SK-MEL-5 (cell line): ENCODE results near the gene TSTD1. TPM values are rescaled to one million over a fixed set of nuclear protein-coding genes. Genes with fewer than 3 reads are reported as not detected.
"Not testable (repeated sequence)": the region's sequence is repeated elsewhere in the genome, so short reads cannot be mapped to it uniquely, and the experiment has no call there.

ENCODE experiments used
- DNase-seq: peaks from one replicate; pipeline ENCODE4 v3.0.0-alpha.2; 2016; ENCODE audit warnings: low read depth, low spot score
- in situ Hi-C: cut with HindIII; loops from 2 replicates; pipeline ENCODE4 v1.10.0; 2016; ENCODE audit warnings: low sequenced_read_pairs, high pct_unique_total_duplicates, low pct_unique_long_range_greater_than_20kb
- total RNA-seq: library from RNA; depleted of rRNA; stranded (reverse); fragments of >200 nt; shearing (Covaris generic); gene quantifications from 2 replicates; pipeline ENCODE4 v1.2.3, GENCODE V29; 2014

TSTD1 gene
- total RNA-seq, 1 experiment from 2014 or later, result 0.98 TPM

- in situ Hi-C loops, result no loop called here
- peak; percentile 95 for DNase-seq
Measured at GRCh38 chr1:161045736-161046604, 7.2 kb upstream of the TSTD1 start, which contains the start of gene USF1. Gene USF1 (minus strand): TSS chr1:161045977. CDS start chr1:161043275, 2,702 bp downstream.

- in situ Hi-C loops, result no loop called here
Measured at GRCh38 chr1:161044908-161045735, 6.4 kb upstream of the TSTD1 start.

DNA sequence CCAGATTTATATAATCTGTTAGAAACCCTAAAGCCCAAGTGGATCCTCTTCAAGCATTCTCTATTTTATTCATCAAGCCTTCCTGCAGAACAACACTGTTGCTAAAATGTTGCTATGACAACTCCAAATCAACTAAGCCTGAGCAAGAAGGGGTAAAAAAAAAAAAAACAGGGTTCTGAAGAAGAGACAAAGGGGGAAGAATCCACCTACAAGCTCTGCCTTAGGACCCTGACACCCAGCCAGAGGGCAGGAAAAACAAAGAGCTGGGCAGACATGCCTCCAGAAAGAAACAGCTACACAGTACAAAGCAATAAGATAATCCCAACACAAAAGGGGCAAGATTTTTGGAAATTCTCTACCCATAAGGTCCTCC, 5.8 kb upstream of the TSTD1 start:
- in situ Hi-C loops, result no loop called here
- no peak for DNase-seq

More at GRCh38 chr1:161044908-161045735, 6.4 kb upstream of the TSTD1 start:
- DNase-seq, result peak; percentile 70

DNA sequence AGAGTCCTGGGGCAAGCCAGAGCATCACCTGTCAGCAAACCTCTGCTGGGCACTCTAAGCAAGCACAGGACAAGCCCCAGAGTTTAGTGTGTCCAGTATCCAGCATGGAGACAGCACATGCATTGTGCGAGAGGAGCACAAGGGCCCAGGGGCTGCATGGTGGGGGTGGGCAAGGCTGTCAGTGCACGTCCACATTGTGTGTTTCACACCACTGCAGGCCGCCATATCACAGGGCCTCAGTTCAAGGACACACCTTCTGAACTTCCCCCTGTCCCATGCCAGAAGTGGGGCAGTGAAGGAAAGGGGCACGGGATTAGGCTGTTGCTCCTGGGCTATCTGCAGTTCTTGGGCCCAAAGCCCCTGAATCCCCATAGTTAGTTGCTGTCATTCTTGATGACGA, 782 bp upstream of the TSTD1 start:
- in situ Hi-C loops, result no loop called here
- DNase-seq, result no peak

- DNase-seq, result no peak
- in situ Hi-C loops, result no loop called here
Measured at GRCh38 chr1:161039154-161039545, 386 bp upstream of the TSTD1 start.

- in situ Hi-C loops, result no loop called here
- DNase-seq, result no peak
Measured at GRCh38 chr1:161037661-161038522, 872 bp downstream of the TSTD1 start.

DNA sequence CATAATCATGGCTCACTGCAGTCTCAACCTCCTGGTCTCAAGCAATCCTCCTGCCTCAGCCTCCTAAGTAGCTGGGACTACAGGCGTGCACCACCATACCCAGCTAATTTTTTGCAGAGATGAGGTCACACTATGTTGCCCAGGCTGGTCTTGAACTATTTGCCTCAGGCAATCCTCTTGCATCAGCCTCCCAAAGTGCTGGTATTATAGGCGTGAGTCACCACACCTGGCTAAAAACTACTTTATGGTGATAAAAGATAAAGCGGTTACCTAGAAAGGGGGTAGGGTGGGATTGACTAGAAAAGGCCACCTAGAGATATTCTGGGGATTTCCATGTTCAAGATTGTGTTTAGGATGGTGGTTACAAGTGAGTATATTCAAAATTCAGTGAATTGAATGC, 5.0 kb downstream of the TSTD1 start:
- DNase-seq, result no peak
- in situ Hi-C loops, result no loop called here

- in situ Hi-C loops, result no loop called here
- DNase-seq, result no peak
Measured at GRCh38 chr1:161032409-161032808, 6.4 kb downstream of the TSTD1 start.

GRCh38 chr1:161031874-161032273, 6.9 kb downstream of the TSTD1 start:
- DNase-seq, result no peak
- in situ Hi-C loops, result no loop called here

GRCh38 chr1:161029466-161029865, 9.3 kb downstream of the TSTD1 start:
- in situ Hi-C loops, DNase-seq: not testable (repeated sequence)

DNA sequence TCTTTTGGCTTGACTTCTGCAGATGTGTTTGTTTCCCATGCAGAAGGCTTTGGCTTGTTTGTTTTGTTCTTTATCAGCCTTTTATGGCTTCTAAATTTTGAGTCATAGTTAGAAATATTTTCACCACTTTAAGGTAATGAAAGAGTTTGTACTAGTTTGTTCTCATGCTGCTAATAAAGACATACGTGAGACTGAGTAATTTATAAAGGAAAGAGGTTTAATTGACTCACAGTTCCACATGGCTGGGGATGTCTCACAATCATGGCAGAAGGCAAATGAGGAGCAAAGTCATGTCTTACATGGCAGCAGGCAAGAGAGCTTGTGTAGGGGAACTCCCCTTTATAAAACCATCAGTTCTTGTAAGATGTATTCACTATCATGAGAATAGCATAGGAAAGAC, 11.8 kb downstream of the TSTD1 start:
- in situ Hi-C loops, DNase-seq: not testable (repeated sequence)

DNA sequence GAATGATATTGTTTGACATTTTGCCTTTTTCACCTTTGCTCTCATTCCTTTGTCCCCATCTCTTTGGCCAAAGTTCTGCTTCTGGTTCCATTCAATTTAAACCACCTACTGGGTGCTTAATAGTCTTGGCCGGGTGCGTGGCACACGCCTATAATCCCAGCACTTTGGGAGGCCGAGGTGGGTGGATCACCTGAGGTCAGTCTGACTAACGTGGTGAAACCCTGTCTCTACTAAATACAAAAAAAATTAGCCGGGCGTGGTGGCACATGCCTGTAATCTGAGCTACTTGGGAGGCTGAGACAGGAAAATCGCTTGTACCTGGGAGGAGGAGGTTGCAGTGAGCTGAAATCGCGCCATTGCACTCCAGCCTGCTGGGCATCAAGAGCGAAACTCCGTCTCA, 16.3 kb downstream of the TSTD1 start:
- DNase-seq, in situ Hi-C loops: not testable (repeated sequence)

DNA sequence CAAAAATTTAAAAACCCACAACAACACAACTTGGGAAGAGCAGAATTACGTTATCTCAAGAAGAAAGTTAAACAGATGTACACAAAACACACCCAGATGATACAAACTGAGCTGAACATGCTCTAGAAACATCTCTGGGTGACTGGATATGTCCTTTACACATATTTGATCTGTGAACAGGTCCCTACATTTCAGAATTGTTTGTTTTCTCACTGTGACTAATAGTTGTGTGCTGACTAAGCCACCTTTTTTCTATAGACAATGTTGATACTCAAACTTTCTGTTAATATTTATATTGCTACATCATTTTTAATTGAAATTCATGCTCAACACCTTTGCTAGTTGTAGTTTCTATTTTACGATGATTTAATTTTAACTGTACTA, 16.8 kb downstream of the TSTD1 start:
- in situ Hi-C loops, result no loop called here
- no peak for DNase-seq

GRCh38 chr1:161021165-161021969, 17.4 kb downstream of the TSTD1 start:
- DNase-seq, result peak; percentile 58
- in situ Hi-C loops, result no loop called here

DNA sequence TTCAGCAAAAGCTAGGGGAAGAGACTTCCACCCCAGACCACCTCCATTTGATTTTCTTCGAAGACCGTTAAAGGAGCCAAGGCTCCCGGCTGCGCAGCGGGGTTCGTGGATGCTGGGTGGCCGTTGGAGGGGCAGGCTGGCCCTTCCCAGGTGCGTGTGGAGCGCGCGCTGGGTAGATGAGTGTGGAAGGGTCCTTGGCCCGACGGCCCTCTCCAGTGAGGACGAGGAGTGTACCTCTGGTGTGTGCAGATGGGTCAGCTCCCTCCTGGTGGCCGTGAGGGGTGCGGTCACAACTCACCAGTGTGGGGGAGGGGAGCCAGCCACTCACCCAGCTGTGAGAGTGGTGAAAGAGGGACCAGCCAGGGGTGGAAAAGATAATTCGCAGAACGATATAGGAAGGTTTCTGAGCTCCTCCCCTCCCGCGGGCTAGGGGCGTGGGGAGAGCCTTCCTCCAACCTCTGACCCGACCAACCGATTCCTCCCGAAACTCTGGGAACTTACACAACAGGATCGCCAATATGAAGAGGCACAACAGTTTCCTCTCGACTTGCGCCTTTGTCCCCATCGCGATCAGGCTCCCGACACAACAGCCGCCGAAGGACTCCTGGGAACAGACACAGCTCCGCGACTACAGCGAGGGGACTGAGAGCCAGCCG, 18.1 kb downstream of the TSTD1 start, which contains the start of gene F11R:
TSS of gene F11R (minus strand) at position 644 of the 656 bp plus-strand sequence. CDS start at position 565, 79 bp downstream.
- in situ Hi-C loops, result no loop called here
- DNase-seq, result no peak

DNA sequence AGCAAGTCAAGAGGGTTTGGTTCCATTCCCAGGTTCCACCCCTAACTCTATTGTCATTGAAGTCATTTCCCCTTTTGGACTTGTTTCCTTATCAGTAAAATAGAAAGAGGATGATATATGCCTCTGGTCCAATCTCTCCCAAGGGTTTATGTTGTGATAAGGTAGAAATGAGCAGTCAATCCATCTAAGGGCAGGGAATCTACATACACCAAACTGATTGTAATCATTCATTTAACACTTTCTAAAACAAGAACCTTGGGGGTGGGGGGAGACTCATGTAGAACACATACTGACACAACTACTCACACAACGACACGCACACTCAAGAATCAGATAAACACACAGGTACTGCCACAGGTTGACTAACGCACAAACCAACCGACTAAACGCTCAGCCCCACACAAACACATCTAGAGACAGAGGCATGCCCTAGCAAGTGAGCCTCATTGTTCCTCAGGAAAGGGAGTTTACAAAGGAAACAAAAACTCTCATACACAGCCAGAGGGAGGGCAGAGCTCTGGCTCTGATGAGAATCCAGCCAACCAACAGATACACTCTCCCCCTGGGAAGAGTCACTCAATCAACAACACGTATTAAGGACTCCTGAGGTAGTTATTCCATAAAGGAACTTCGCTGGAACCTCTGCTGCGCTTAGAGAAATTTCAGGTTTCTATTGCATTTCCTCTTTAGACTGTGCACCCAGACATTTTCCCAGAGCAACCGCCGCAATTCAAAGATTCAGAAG, 18.8 kb downstream of the TSTD1 start:
- no peak for DNase-seq
- in situ Hi-C loops, result no loop called here
